ENCODE measurements around the gene IWS1. TPM values are rescaled to one million over a fixed set of nuclear protein-coding genes. Genes with fewer than 3 reads are reported as not detected.

Gene IWS1
- total and polyA plus RNA-seq, 10 of the 15 experiments (the other 5 are each of a cell fraction or from before 2014, with no cell fraction given) = 21.9 to 68.9 (median 45.8) TPM

- no peaks in the 10 kb centered on the region for H3K27me3 ChIP-seq (replicated peaks in 1 of 2; ENCODE audit: control insufficient read depth in 2 of 2, insufficient read depth in 2 of 2, low read length in 1 of 2)
- H3K36me3 ChIP-seq (ENCODE audit: control insufficient read depth in 2 of 2, insufficient read depth in 2 of 2, low read length in 1 of 2) = peaks cover 11 to 19% of the 10 kb centered on the region in 2 experiments
- H3K9me3 ChIP-seq (replicated peaks; ENCODE audit: control insufficient read depth, insufficient read depth, low read length) = no peaks in the 10 kb centered on the region
- FAIRE-seq (no peak), ATAC-seq (no peak), DNase-seq (ENCODE audit: low read depth, low spot score) (no peak)
- H4K20me1 ChIP-seq (ENCODE audit: control insufficient read depth, insufficient read depth) = no peaks in the 10 kb centered on the region
- H3K79me2 ChIP-seq (ENCODE audit: control insufficient read depth, insufficient read depth, low read length) = peaks cover 23% of the 10 kb centered on the region
- POLR2A ChIA-PET = no interaction called here
- in situ Hi-C loops (cut with MboI) (no loop called here), intact Hi-C loops (cut with micrococcal nuclease; ENCODE audit: unreplicated experiment) (no loop called here)
- SMC1A ChIA-PET (ENCODE audit: uncharacterized antibody, unreplicated experiment) = interaction anchor here (1.3 kb wide), 1 partner anchor 14 kb away, joined by 5 read pairs; no protein-coding TSS in a partner anchor
- BruUV-seq (replicated peaks) = no TSS peak
- 96% methylated on average over 2 of the region's 2 CpGs for WGBS (ENCODE audit: insufficient coverage, insufficient replicate concordance, low lambda C conversion rate, missing lambda C conversion rate)
- no peaks in the 10 kb centered on the region for H3K4me1 ChIP-seq (ENCODE audit: control insufficient read depth, insufficient read depth, low read length)
- CTCF ChIA-PET = no interaction called here
- H3K4me2 ChIP-seq (ENCODE audit: control insufficient read depth, insufficient read depth) = no peak overlapping the region
- no peak overlapping the region for H2AFZ ChIP-seq (ENCODE audit: control insufficient read depth, low read depth, low read length)
- H3K4me3 ChIP-seq = no peak overlapping the region
- RAD21 ChIA-PET (ENCODE audit: unreplicated experiment) = no interaction called here
- H3K27ac ChIP-seq (ENCODE audit: control insufficient read depth, insufficient read depth) = no peak overlapping the region
- H3K9ac ChIP-seq (ENCODE audit: control insufficient read depth, insufficient read depth, low read length) = no peak overlapping the region
- TF ChIP-seq KLF5 (IDR thresholded peaks at IDR 0.05; ENCODE audit: partially characterized antibody) (no peak), PKNOX1 (IDR thresholded peaks at IDR 0.05) (no peak), POLR2A (IDR thresholded peaks at IDR 0.05; ENCODE audit: low read depth, low read length) (no peak), MXI1 (IDR thresholded peaks at IDR 0.05; ENCODE audit: low read depth, low read length) (no peak), SMC3 (IDR thresholded peaks at IDR 0.05; ENCODE audit: borderline replicate concordance, low read length) (no peak), SMAD5 (IDR thresholded peaks at IDR 0.05; ENCODE audit: low read depth) (no peak), NR2C2 (IDR thresholded peaks at IDR 0.05; ENCODE audit: borderline replicate concordance, control insufficient read depth, insufficient read length, low read depth) (no peak), TCF3 (IDR thresholded peaks at IDR 0.05; ENCODE audit: borderline replicate concordance, insufficient read depth, low read depth, low read length) (no peak), RUNX3 (IDR thresholded peaks at IDR 0.05; ENCODE audit: low read length) (no peak), PAX8 (IDR thresholded peaks at IDR 0.05) (no peak), NR2F1 (conservative IDR thresholded peaks at IDR 0.05) (no peak), FOXK2 (IDR thresholded peaks at IDR 0.05) (no peak)
- TF ChIP-seq, protein P1, sequence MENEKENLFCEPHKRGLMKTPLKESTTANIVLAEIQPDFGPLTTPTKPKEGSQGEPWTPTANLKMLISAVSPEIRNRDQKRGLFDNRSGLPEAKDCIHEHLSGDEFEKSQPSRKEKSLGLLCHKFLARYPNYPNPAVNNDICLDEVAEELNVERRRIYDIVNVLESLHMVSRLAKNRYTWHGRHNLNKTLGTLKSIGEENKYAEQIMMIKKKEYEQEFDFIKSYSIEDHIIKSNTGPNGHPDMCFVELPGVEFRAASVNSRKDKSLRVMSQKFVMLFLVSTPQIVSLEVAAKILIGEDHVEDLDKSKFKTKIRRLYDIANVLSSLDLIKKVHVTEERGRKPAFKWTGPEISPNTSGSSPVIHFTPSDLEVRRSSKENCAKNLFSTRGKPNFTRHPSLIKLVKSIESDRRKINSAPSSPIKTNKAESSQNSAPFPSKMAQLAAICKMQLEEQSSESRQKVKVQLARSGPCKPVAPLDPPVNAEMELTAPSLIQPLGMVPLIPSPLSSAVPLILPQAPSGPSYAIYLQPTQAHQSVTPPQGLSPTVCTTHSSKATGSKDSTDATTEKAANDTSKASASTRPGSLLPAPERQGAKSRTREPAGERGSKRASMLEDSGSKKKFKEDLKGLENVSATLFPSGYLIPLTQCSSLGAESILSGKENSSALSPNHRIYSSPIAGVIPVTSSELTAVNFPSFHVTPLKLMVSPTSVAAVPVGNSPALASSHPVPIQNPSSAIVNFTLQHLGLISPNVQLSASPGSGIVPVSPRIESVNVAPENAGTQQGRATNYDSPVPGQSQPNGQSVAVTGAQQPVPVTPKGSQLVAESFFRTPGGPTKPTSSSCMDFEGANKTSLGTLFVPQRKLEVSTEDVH (IDR thresholded peaks at IDR 0.05; ENCODE audit: low read depth, partially characterized antibody) = no peak
- TF ChIP-seq, protein P2, sequence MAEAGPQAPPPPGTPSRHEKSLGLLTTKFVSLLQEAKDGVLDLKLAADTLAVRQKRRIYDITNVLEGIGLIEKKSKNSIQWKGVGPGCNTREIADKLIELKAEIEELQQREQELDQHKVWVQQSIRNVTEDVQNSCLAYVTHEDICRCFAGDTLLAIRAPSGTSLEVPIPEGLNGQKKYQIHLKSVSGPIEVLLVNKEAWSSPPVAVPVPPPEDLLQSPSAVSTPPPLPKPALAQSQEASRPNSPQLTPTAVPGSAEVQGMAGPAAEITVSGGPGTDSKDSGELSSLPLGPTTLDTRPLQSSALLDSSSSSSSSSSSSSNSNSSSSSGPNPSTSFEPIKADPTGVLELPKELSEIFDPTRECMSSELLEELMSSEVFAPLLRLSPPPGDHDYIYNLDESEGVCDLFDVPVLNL (IDR thresholded peaks at IDR 0.05; ENCODE audit: low read depth, low read length) = no peak
- TF ChIP-seq, protein P3, sequence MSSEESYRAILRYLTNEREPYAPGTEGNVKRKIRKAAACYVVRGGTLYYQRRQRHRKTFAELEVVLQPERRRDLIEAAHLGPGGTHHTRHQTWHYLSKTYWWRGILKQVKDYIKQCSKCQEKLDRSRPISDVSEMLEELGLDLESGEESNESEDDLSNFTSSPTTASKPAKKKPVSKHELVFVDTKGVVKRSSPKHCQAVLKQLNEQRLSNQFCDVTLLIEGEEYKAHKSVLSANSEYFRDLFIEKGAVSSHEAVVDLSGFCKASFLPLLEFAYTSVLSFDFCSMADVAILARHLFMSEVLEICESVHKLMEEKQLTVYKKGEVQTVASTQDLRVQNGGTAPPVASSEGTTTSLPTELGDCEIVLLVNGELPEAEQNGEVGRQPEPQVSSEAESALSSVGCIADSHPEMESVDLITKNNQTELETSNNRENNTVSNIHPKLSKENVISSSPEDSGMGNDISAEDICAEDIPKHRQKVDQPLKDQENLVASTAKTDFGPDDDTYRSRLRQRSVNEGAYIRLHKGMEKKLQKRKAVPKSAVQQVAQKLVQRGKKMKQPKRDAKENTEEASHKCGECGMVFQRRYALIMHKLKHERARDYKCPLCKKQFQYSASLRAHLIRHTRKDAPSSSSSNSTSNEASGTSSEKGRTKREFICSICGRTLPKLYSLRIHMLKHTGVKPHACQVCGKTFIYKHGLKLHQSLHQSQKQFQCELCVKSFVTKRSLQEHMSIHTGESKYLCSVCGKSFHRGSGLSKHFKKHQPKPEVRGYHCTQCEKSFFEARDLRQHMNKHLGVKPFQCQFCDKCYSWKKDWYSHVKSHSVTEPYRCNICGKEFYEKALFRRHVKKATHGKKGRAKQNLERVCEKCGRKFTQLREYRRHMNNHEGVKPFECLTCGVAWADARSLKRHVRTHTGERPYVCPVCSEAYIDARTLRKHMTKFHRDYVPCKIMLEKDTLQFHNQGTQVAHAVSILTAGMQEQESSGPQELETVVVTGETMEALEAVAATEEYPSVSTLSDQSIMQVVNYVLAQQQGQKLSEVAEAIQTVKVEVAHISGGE (CRISPR knock-in tag; IDR thresholded peaks at IDR 0.05) = no peak
- TF ChIP-seq, protein P4, sequence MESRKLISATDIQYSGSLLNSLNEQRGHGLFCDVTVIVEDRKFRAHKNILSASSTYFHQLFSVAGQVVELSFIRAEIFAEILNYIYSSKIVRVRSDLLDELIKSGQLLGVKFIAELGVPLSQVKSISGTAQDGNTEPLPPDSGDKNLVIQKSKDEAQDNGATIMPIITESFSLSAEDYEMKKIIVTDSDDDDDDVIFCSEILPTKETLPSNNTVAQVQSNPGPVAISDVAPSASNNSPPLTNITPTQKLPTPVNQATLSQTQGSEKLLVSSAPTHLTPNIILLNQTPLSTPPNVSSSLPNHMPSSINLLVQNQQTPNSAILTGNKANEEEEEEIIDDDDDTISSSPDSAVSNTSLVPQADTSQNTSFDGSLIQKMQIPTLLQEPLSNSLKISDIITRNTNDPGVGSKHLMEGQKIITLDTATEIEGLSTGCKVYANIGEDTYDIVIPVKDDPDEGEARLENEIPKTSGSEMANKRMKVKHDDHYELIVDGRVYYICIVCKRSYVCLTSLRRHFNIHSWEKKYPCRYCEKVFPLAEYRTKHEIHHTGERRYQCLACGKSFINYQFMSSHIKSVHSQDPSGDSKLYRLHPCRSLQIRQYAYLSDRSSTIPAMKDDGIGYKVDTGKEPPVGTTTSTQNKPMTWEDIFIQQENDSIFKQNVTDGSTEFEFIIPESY (IDR thresholded peaks at IDR 0.05) = no peak
Observed at GRCh38 chr2:127503491-127503890, 22.8 kb downstream of the IWS1 start.

Data from GM12878 (cell line).